ENCODE results near the gene ATL3.

ATL3 gene

GRCh38 chr11:63574856-63575602 is 96.1 kb downstream of the ATL3 start:
- Histone ChIP-seq H3K36me3 (replicated peaks; ENCODE audit: low read depth, low read length) (peaks cover 6% of the 10 kb centered on the region), H4K20me1 (ENCODE audit: insufficient read depth, low read length) (0 out of 2 replicates have a peak, but pooled peaks cover 3% of the 10 kb centered on the region), H3K27ac (ENCODE audit: low read length) (no peak overlapping the region), H3K4me1 (ENCODE audit: low read length) (peaks cover 9% of the 10 kb centered on the region), H3K4me3 (ENCODE audit: low read length) (no peak overlapping the region), H3K9me3 (ENCODE audit: insufficient read depth, low read length) (0 out of 2 replicates have a peak, but pooled peaks cover 3% of the 10 kb centered on the region), H3K79me2 (ENCODE audit: low read length) (no peaks in the 10 kb centered on the region), H3K9ac (ENCODE audit: low read length) (no peak overlapping the region), H2AFZ (ENCODE audit: low read depth, low read length) (no peak overlapping the region), H3K27me3 (ENCODE audit: low read depth, low read length) (peaks cover 11% of the 10 kb centered on the region), H3K4me2 (ENCODE audit: low read length) (no peak overlapping the region)
- TF ChIP-seq CTCF (IDR thresholded peaks at IDR 0.05; ENCODE audit: low read depth, low read length) (no peak), EZH2phosphoT487 (IDR thresholded peaks at IDR 0.05; ENCODE audit: low read depth) (no peak)

Measured in OCI-LY3 (cell line).